ENCODE measurements around the gene ZNF574.
"Not testable (repeated sequence)": the region's sequence is repeated elsewhere in the genome, so short reads cannot be mapped to it uniquely, and the experiment has no call there.

The ZNF574 gene

DNA sequence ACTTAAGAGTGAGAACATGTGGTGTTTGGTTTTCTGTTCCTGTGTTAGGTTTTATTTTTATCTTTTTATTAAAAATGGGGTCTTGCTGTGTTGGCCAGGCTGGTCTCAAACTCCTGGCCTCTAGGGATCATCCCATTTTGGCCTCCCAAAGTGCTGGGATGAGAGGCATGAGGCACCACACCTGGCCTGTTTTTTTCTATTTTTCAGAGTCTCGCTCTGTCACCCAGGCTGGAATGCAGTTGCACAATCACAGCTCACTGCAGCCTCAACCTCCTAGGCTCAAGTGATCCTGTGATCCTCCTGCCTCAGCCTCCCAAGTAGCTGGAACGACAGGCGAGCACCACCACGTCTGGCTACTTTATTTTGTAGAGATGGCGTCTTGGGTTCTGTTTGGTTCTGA is 7.6 kb downstream of the ZNF574 start:
- no peak for DNase-seq

GRCh38 chr19:42086188-42086736 is 10.3 kb downstream of the ZNF574 start:
- no peak for DNase-seq

GRCh38 chr19:42086770-42087550 is 11.0 kb downstream of the ZNF574 start:
- no peak for DNase-seq

DNA sequence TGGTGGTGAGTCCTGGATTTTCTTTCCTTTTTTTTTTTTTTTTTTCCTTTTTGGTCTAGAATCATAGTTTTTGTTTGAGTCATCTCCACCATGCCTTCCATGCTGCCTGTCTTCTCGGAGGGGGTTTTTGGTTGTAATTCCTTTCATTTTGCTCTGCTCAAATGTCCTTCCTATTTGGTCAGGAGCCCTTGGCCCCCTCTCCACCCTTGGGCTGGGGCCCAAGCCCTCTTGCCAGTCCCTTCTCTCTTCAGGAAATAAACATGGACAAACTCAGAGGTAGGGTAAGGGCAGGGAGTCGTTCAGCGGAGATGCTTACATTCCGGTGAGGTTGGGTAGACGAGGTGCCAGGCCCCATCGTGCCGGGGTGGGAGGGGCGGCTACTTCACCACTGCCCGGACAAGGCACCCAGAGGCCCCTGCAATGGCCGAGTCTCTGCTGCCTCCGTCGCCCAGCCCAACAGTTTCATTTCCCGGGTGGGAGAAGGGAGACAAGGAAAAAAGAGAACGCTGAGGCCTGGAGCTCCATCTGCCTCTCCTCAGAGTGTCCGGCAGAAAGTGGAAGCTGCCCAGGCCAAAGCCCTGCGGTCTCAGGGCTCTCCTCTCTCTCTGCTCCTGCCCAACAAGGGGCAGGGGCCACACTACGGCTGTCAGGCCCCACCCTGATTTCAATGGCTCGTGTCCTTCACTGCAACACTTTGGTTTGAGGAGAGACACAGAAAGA is 12.7 kb downstream of the ZNF574 start:
- DNase-seq: no peak

DNA sequence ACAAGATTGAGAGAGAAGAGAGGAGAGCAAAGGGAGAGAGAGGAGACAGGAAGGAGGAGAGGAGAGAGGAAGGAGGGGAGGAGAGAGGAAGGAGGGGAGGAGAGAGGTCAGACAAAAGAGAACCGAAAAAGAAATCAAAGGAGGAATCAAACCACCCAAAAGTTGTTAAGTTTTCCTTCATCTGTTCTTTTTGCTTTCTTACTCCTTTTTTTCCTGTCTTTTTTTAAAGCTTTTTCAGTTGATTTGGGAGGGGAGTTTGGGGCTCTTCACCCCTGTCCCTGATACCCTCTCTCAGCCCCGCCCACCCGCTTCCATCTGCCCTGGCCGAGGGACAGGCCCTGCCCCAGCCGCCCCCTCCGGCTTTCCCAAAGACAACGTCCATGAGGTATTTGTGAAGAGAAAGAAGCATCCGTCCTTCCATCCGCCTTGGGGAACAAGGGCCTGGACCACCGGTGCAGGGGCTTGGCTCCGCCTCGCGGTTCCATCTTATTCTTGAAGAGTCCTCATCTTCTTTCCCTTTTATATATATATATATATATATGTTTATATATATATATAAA is 13.3 kb downstream of the ZNF574 start:
- DNase-seq: no peak

DNA sequence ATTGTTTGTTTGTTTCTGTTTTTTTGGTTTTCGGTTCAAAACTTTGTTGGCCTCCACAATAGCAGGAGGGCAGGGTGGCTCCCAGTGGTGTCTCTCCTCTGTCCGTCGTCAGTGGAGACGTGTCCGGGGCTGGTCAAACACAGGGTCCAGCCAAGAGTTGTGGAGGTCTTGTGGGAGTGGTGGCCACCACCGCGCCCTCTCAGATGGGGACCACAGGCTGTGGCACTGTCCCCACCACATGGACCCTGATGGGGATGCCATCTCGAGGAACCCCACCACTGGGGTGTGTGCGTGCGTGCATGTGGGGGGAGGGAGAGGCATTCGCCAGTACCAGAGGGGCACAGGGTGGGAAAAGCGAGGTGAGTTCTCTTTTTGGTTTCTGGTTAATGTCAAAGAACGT is 13.8 kb downstream of the ZNF574 start:
- no peak for DNase-seq

DNA sequence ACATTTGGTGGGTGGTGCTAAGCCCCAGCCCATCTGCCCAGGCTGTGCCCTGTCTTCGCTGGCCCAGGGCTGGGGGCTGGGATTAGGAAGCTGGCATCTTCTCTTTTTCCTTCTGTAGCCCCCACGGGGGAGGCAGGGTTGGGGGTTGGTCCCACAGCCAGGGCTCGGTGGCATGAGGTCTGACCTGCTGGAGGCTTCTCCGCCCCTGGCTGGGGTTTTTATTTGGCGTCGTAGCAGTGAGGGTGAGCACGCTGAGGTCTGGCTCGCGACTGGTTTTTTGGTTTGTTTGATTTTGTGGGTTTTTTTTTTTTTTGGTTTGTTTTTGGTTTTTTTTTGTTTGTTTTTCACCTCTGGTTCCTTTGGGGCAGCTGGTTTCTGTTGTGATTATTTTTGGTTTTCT is 14.7 kb downstream of the ZNF574 start:
- DNase-seq: no peak

DNA sequence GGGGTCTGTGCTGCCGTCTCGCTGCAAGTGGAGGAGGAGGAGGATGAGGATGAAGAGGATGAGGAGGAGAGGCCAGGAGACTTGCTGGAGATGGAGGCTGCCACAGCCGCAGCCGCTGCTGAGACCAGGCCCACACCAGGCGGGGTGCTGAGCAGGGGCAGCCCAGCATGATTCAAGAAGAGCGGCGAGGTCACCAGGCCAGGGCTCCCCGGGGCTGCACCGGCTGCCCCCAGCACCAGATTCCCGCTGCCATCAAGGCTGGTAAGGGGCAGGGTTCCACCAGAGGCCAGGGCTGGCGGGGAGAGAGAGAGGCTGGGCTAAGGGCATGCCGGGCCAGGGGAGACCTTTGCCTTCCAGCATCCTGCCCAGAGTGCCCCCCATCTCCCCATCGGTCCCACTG is 15.3 kb downstream of the ZNF574 start:
- no peak for DNase-seq

DNA sequence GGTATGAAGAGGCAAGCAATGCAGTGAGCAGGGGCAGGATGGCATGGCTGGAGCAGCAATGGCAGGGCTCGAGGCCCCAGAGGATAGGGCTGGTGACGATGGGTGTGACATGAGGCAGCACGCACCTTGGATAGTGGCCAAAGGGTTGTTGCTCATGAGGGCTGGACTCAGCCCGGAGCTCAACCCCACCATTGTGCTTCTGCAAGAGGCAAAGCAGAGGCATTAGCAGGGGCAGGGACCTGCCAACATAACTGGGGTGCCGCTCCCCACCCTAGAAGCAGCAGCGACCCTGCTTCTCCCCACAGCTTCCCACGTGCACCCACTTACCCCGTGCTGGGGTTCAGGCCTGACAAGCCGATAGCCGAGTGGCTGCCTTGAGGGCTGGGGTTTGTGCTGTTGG is 15.8 kb downstream of the ZNF574 start:
- DNase-seq: no peak

- DNase-seq: peak; percentile 30
These were observed 16.4 kb downstream of the ZNF574 start for GRCh38 chr19:42092350-42092749.

GRCh38 chr19:42093505-42093904 is 17.5 kb downstream of the ZNF574 start:
- DNase-seq: no peak

- DNase-seq: no peak
These were observed 18.0 kb downstream of the ZNF574 start for GRCh38 chr19:42093926-42094325.

GRCh38 chr19:42095142-42095813 is 19.3 kb downstream of the ZNF574 start:
- no peak for DNase-seq

DNA sequence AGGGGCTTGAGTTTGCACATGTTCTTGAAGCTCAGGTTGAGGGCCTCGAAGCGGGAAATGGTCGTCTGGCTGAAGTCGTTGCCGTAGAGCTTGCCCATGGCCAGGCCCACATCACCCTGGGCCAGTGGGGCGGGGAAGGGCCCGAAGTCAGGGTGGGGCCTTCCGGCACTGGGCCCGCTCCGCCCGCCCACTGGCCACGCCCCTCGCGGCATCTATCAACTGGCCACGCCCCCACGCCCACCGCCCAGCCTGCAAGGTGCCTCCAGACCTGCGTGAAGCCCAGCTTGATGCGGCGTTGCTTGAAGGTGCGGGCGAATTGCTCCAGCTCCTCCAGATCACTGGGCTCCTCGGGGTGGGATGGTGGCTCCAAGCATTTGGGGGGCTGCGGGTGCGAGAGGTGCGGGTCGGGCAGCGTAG is 19.9 kb downstream of the ZNF574 start:
- DNase-seq: no peak

DNA sequence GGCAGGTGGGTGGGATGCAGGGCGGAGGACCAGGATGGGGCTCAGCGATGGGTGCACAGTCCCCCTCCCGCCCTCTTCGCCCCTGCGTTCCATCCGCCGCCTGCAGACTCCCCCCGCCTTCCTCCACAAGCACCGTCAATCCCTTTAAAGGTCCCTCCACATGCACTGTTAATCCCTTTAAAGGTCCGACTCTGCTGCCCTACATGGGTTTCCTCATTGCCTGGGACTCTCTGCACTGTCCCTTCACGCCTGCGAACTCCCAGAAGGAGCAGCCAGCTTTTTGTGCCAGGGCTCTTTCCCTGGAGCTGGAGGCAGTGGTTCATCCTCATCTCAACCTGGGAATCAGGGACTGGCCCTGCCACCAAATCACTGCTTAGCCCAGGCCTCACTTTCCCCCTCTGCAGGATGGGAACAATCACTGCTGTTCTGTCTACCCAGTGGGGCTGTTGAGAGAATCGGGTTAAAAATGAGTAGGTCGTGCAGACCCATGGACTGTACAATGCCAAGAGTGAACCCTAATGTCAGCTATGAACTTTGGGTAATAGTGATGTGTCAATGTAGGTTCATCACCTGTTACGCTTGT is 20.4 kb downstream of the ZNF574 start:
- DNase-seq: no peak

GRCh38 chr19:42097461-42097860 is 21.5 kb downstream of the ZNF574 start:
- no peak for DNase-seq

GRCh38 chr19:42098781-42099180 is 22.8 kb downstream of the ZNF574 start:
- DNase-seq: no peak

DNA sequence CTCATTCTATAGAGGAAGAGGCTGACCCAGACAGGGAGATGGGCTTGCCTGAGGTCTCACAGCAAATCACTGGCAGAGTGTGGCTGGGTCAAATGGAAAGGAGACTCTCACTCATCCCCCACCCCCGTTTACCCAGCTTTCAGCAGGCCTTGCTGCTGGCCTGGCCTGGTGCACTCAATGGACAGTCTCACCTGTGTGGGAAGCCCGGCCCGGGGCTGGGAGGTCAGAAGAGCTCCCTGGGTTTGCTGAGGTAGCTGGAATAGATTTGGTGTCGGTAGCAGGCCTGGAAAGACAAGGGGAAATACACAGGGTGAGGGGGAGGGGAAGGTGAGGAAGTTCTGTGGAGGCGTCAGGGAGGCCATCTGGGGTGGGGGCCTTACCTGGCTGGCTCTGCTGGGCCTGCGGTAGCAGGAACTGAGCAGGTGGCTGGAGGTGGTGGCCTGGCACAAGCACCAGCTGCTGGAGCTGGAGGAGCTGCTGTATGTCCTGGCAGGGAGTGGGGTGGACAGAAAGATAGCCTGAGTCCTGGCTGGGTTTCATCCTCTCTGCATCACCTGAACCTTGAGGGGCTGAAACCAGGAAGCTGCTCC is 23.5 kb downstream of the ZNF574 start:
- no peak for DNase-seq

DNA sequence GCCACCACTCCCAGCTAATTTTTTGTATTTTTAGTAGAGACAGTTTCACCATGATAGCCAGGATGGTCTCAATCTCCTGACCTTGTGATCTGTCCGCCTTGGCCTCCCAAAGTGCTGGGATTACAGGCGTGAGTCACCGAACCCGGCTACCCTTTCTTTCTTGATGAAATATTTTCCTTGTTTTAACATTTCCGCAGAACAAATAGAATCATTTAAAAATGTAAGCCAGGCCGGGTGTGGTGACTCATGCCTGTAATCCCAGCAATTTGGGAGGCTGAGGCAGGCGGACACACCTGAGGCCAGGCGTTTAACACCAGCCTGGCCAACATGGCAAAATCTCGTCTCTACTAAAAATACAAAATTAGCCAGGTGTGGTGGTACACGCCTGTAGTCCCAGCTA is 24.3 kb downstream of the ZNF574 start:
- DNase-seq: not testable (repeated sequence)

DNA sequence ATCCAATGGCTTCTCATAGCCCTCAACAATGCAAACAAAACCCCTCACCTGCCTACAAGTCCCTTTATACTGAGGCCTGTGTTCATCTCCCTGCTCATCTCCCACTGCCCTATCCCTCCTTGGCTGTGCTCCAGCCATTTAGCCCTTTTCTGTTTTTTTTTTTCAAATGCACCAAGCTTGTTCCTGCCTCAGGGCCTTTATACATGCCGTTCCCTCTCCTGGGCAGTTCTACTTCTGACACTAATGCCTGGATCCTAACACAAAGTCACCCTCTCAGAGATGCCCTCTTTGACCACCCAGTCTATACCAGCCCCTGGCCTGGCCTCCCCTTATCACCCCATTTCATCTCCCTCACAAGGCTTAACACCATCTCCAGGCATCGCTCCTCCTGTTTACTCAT is 26.9 kb downstream of the ZNF574 start:
- no peak for DNase-seq

DNA sequence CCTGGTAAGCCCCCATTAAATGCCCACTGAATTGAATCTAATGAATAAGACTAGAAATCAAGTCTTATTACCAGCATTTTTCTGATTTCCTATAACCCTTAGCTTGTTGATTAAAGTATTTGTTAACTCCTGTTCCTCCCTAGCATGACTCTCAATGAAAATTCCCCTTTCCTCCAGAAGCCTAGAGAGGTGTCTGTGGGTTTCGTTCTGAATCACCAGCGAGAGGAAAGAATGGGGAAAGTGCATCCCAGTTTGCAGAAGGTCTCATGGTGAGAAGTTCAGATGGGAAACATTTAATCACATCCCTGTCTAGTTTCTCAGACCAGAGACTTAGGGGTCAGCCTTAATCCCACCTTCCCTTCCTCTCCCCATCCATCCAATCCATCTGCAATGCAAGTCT is 29.4 kb downstream of the ZNF574 start:
- DNase-seq: no peak
